NCI-H1930 (cell line): ENCODE results near the gene FAM171A1.
"Not testable (repeated sequence)": the region's sequence is repeated elsewhere in the genome, so short reads cannot be mapped to it uniquely, and the experiment has no call there.

ENCODE experiments used
- DNase-seq, 2 experiments: peaks; one replicate each; lab custom pipeline; 2025; lab: John Stamatoyannopoulos, UW

FAM171A1 gene

DNA sequence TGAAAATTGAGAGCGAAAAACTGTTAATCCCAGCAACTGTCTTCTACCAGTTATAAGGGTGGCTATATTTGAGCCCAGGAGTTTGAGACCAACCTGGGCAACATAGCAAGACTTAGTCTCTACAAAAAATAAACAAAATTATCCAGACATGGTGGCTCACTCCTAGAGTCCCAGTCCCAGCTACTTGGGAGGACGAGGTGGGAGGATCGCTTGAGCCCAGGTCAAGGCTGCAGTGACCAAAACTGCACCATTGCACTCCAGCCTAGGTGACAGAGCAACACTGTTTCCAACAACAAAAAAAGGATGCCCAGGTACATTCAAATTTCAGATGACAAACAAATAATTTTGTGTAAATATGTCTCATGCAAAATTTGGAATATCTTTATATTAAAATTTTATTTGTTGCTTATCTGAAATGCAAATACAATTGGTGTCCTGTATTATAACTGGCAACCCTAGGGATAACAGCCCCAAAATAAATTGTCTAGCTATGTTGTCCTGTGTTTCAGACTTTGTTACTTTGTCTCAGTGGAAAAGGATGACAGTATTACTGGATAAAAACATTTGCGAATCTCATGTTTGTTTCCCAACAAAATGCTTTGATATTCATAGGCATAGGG is 26.7 kb downstream of the FAM171A1 start:
- DNase-seq: no peak

DNA sequence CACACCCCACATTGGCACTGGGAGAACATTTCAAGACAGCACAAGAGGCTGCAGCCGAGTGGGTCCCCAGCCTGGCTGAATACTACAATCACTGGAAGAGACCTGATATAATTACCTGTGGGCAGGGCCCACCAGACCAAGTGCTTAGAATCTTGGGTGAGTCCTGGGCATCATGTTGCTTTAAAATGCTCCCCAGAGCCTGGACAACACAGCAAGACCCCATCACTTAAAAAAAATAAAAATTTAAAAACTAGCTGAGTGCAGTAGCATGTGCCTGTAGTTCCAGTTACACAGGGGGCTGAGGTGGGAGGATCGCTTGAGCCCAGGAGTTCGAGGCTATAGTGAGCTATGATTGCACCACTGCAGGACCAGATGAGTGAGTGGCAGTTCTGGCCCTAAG is 28.1 kb downstream of the FAM171A1 start:
- DNase-seq: no peak

DNA sequence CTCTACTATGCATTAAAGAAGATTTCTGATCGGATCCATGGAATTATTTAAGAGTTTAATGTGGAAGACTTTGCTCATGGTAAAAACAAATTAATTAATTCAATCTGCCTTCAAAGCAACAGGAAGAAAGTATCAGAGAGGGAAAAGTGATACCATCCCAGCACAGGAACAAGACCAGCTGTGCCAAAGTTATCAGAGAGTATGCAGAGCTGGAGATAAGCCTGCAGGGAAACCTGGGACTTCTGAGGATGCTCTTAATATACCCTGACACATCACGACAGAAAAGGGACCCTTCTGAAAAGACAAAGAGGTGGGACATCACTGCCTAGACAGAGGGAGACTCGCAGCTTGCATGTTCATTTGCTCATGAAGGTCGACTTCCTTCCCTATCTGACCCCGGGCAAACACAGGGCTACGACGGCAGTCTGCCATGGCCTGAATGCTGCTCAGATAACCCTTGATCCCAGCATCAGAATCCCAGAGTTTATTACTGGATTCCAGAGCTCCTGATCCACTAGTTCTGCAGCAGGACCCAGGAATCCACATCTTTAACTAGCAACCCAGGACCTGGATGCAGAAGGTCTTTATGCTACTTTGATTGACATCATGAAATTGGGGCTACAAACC is 29.5 kb downstream of the FAM171A1 start:
- no peak for DNase-seq

DNA sequence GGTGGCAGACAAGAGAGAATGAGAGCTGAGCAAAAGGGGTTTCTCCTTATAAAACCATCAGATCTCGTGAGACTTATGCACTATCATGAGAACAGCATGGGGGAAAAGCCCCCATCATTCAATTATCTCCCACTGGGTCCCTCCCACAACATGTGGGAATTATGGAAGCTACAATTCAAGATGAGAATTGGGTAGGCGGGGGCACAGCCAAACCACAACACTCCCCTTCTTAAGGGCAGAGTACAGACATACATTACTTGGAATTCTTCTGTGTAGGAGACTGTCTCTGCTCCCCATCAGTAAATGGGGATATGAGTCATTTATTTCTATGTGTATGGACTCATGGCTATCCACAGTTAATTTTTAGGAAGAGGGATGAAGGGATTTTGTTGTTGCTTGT is 31.2 kb downstream of the FAM171A1 start:
- DNase-seq: no peak

DNA sequence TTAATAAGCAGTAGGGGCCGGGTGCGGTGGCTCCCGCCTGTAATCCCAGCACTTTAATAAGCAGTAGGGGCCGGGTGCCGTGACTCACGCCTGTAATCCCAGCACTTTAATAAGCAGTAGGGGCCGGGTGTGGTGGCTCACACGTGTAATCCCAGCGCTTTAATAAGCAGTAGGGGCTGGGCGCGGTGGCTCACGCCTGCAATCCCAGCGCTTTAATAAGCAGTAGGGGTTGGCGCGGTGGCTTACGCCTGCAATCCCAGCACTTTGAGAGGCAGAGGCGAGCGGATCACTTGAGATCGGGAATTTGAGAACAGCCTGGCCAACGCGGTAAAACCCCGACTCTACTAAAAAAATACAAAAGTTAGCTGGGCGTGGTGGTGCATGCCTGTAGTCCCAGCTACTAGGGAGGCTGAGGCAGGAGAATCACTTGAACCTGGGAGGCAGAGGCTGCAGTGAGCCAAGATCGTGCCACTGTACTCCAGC is 33.6 kb downstream of the FAM171A1 start:
- not testable (repeated sequence) for DNase-seq

DNA sequence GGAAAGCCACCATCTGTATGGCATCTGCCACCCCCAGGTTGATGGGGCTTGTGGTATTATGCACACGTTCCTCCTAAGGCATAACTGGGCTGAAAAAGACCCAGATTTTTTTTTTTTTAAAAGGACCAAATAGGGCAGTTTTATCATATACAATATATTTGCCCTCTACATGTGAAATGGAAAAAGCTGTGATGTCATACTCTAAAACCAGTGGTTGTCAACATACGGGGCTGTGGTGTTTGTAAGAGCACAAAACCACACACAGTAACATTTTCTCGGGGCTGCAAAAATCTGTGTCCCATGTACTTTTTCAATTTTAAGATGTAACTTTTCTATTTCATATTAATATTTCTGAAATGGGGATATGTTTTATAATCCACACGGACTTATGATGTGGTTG is 34.9 kb downstream of the FAM171A1 start:
- no peak for DNase-seq

DNA sequence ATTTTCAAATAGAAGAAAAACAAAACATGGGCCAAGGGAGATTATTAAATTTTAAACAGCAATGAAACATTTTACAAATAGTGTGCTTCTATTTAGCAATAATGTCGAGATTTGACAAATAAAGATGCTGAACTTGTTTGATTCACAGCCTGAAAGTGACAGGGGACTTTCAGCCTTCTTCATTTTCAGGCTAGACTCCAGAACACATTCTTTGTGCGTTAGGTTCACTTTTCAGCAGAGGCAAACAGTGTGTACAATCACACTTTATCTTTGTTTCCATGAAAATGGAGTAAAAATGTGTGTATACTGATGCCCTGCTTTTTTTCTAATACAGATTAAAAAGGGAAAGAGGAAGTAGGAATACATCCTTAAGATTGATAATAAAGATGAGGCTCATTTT is 35.6 kb downstream of the FAM171A1 start:
- no peak for DNase-seq

DNA sequence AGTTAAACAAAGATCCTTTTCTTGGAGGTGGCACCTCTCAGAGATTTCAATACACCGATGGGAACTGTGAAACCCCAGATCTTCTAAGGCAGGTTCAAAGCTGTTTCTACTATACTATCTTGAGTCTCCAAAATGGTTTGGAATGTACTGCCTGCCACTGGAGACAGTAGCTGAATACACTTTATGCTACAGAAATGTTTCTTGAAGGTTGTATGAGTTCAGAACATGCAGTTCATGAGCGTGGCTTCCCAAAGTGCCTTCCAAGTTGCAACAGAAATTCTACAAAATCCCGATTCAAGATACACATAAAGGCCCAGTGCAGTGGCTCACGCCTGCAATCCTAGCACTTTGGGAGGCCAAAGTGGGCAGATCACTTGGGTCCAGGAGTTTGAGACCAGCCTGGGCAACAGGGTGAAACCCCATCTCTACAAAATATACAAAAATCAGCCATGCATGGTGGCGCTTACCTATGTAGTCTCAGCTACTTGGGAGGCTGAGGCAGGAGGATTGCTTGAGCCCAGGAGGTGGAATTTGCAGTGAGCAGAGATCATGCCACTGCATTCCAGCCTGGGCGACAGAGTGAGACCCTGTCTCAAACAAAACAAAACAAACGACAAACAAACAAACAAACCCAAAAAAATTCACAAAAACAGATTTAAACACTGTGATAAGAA is 36.3 kb downstream of the FAM171A1 start:
- no peak for DNase-seq

DNA sequence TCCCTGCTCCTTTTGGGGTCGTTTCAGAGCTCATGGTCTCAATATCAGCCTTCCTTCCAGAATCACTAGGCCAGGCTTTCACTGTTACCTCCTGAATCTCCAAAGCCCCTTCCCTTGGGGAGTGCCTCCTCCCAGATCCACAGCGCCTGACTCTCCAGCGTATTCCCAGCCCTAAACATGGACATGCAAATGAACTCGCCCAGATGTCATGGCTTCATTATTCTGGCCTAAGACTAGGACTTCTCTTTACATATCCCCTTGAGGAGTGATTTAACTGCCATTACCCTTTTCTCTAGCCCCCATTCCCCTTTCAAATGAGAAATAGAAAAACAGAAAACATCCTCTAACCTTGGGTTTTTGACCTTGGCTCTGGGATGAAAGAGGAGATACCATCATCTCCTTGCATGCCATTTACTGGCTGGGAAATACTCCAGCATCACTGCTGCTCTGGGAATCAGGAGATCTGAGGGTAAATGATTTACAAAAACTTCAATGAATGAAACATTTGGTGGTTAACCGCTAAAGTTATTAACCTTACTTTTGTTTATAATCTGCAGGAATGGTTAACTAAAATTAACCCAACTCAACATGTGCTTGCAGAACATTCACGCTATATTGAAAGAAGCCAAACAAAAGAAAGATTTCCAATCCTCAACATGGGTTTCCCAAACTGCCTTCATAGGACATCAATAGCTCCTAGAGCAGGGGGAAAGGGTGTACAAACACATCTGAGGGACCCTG is 37.0 kb downstream of the FAM171A1 start:
- DNase-seq: no peak

DNA sequence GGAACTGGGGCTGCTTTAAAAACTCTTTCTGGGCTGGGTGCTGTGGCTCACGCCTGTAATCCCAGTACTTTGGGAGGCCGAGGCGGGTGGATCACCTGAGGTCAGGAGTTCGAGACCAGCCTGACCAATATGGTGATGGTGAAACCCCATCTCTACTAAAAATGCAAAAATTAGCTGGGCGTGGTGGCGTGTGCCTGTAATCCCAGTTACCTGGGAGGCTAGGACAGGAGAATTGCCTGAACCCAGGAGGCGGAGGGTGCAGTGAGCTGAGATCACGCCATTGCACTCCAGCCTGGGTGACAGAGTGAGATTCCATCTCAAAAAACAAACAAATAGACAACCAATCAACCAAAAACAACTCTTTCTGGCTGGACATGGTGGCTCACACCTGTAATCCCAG is 37.9 kb downstream of the FAM171A1 start:
- DNase-seq: not testable (repeated sequence)

DNA sequence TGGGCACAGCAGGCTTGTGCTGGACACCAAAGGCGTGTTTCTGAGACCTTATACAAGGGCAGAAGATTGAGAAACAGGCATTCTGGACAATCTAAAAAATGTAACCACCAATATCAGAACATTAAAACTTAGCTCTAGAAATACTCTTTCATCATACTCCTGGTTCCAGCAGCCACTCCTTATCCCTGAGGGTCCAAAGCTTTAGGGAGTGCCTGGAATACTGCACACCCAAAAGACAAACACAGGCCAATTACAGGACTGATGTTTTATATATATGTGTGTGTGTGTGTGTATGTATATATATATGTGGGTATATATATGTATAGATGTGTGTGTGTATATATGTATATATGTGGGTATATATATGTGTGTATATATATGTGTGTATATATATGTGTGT is 39.6 kb downstream of the FAM171A1 start:
- no peak for DNase-seq

DNA sequence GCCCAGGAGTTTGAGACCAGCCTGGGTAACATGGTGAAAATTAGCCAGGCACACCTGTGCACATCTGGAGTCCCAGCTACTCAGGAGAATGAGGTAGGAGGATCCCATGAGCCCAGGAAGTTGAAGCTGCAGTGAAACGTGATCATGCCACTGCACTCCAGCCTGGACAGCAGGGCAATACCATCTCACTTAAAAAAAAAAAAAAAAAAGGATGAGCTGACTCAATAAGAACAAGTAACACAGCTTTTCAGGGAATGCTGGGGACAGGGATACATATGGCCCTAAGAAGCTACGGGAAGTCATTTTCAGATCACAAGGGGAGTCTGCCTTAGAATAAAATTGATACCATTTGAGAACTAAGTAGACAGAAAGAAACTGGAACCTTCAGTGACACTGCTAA is 41.7 kb downstream of the FAM171A1 start:
- DNase-seq: no peak

DNA sequence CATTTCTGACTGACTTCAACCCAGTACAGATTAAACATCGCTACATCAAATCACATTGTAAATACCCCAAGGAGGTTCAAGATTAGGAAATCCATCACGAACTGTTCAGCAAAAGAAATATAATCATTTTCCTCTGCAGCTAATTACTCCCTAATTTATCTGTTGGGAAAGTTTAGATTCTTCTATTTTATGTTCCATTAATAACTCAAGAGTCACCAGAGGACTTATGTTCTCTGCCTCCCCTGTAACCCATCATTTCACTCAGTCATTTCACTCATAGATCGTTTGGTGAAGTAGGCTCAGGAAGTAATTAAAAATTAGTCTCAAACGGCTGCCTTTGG is 45.2 kb downstream of the FAM171A1 start:
- DNase-seq: no peak

DNA sequence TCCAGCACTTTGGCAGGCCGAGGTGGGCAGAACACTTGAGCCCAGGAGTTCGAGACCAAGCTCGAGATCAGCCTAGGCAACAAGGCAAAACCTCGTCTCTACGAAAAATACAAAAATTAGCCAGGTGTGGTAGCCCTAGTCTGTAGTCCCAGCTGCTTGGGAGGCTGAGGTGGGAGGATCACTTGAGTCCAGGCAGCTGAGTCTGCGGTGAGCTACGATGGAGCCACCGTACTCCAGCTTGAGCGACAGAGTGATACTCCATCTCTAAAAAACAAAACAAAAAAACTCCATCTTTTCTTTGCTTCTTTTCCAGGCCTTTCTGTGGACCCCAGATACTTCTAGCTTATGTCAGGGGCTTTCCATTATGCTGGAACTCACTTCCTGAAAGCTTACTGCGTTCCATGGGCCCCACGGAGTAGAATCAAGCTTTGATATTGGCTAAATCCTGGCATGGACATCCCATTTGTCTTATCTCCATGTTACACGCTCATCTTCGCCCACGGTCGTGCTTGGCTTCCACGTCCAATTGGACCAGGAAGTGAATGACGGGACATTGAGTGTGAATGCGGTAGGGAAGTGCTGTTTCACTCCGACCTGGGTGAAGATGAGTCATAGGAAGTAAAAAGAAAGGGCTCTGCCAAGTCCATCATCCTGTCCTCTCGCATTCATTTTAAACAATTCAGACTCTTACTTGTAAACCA is 45.7 kb downstream of the FAM171A1 start:
- DNase-seq: no peak

DNA sequence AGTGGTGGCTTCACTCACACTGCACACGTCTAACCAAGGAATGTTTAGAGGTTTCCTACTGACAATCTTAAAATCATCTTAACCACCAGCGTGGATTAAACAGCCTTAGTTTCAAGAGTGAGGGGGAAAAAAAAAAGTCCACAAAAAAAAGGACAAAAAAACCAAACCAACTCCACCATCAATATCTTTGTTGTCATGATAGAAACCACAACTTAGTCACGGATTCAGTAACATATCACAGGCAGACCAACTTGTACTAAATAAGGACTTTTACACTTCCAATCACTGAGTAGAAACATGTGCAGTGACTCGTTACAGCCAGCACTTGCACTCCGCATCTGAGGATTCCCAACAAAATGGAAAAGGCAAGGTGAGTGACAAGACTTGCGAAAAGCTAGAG is 46.5 kb downstream of the FAM171A1 start:
- no peak for DNase-seq

DNA sequence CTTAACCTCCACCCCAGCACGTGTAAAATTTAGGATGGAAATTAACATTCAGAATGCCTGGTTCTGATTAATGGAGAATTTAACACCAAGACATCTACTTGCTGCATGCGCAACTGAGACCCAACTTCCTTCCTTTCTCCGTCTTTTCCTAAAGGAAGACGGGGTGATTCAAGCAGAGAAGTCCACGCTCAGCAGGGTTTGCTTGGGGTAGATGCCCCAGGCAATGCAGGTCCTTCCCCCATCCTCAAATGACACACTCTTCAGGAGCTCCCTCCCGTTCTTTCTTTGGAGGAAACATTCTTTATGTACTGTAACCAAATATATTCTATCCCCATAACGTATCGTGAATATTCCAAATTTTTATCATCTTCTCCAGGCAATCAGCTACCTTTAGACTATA is 47.0 kb downstream of the FAM171A1 start:
- no peak for DNase-seq

DNA sequence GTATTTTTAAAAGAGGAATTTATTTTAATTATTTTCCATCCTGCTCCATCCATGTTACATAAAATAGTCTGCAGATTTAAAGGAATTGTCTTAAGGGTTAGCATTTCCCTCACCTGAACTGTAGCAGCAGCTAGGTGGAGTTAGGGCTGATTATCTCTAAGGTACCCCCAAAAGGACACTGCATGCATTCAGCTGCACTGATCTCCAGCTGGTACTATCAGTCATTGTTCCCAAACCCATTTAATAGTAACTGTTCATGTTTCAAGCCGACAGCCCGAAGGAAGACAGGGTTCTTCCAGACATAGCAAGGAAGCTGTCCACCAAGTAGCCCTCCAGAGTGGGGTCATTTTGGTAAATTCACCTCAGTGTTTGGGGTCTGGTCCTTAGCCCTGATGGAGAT is 48.7 kb downstream of the FAM171A1 start:
- no peak for DNase-seq

DNA sequence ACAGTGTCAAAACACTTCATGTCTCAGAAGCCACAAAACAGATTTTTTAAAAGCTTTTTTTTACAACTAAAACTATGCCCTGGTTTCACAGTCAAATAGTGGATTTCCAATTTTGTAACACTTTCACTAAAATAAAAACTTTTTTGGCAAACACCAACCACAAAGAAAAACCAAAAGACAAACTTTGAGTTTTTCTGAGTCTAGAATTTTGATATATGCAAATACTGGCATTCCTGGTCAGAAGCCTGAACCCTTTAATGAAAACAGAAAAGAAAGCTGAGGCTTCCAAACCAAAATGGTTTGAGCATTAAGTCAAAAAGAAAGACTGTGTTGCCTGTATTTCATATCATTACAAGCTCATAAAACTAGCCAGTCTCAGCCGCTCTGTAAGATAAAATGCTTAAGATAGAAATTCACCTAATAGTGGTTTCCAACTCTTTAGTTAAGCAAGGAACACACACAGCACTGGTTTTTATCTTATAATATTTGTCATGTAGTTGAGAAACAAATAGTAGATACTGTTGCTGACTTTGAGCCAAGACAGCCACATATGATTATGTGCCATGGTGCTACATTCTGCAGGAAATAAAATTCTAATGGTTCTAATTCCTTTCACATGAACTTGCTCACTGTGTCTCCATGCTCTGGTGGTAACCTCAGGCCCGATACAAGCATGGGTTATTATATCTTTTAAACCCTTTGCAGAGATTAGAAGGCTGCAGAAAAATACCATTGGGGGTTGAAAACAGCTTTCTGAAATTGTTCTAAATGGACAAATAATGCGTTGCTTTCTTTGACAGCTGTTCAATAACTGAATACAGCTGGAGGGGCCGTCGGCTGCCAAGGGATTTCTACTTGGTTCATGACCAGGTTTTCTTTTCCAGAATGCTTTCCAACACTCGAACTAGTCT is 49.4 kb downstream of the FAM171A1 start:
- DNase-seq: no peak

DNA sequence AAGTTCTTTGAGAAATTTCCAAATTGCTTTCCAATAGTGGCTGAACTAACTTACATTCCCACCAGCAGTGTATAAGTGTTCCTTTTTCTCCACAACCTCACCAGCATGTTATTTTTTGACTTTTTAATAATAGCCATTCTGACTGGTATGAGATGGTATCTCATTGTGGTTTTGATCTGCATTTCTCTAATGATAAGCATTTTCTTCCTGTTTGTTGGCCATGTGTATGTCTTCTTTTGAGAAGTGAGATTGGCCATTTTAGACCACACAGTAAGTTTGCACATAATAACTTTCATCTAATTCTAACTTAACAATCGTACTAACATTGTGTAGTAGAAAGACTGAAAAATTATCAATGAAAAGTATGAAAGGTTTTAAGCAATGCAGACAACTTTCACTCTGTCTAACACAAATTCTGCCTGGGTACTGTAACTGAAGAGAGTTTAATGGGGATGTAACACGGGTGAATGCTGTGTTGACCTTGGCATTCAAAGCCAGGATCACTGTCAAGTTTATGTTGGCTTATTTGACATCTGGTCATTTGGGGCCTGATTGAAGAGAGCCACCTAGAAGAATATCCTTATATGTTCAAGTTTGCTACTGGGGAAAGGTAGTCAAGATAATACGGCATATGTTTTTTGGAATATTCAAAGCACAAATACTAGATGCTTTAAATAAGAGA is 50.4 kb downstream of the FAM171A1 start:
- no peak for DNase-seq

DNA sequence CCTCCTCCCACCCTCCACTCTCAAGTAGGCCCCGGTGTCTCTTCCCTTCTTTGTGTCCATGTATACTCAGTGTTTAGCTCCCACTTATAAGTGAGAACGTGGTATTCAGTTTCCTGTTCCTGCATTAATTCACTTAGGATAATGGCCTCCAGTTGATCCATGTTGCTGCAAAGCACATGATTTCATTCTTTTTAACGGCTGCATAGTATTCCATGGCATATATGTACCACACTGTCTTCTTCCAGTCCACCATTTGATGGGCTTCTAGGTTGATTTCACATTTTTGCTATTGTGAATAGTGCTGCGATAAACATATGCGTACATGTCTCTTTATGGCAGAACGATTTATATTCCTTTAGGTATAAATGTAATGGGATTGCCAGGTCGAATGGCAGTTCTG is 51.0 kb downstream of the FAM171A1 start:
- no peak for DNase-seq
